Retina (tissue), 1 donor: ENCODE measurements around the gene KPNA4.
"Not testable (repeated sequence)": the region's sequence is repeated elsewhere in the genome, so short reads cannot be mapped to it uniquely, and the experiment has no call there.

Experiments used
- DNase-seq: peaks from one replicate; pipeline ENCODE4 v3.0.0-alpha.2; 2016

The KPNA4 gene

GRCh38 chr3:160482796-160483195, 82.6 kb downstream of the KPNA4 start:
- DNase-seq, result no peak

GRCh38 chr3:160481856-160482255, 83.5 kb downstream of the KPNA4 start:
- no peak for DNase-seq

GRCh38 chr3:160480931-160481330, 84.4 kb downstream of the KPNA4 start:
- no peak for DNase-seq

- DNase-seq, result no peak
Measured at GRCh38 chr3:160479376-160479775, 86.0 kb downstream of the KPNA4 start.

GRCh38 chr3:160478338-160478737, 87.0 kb downstream of the KPNA4 start:
- DNase-seq, result no peak

- DNase-seq, result peak; percentile 44
Measured at GRCh38 chr3:160477750-160478149, 87.6 kb downstream of the KPNA4 start.

- DNase-seq, result no peak
Measured at GRCh38 chr3:160475884-160476283, 89.5 kb downstream of the KPNA4 start.

- no peak for DNase-seq
Measured at GRCh38 chr3:160475153-160475552, 90.2 kb downstream of the KPNA4 start.

GRCh38 chr3:160474416-160474838, 90.9 kb downstream of the KPNA4 start:
- no peak for DNase-seq

- DNase-seq, result no peak
Measured at GRCh38 chr3:160473978-160474377, 91.4 kb downstream of the KPNA4 start.

GRCh38 chr3:160473221-160473620, 92.2 kb downstream of the KPNA4 start:
- no peak for DNase-seq

GRCh38 chr3:160472344-160472743, 93.0 kb downstream of the KPNA4 start:
- DNase-seq, result no peak

GRCh38 chr3:160471892-160472291, 93.5 kb downstream of the KPNA4 start:
- DNase-seq, result no peak

GRCh38 chr3:160470181-160470580, 95.2 kb downstream of the KPNA4 start:
- no peak for DNase-seq

- DNase-seq, result no peak
Measured at GRCh38 chr3:160464971-160465370, 100.4 kb downstream of the KPNA4 start.

GRCh38 chr3:160464321-160464720, 101.0 kb downstream of the KPNA4 start:
- no peak for DNase-seq

- no peak for DNase-seq
Measured at GRCh38 chr3:160460033-160460432, 105.3 kb downstream of the KPNA4 start.

GRCh38 chr3:160459450-160459970, 105.9 kb downstream of the KPNA4 start:
- DNase-seq, result no peak

GRCh38 chr3:160458151-160458550, 107.2 kb downstream of the KPNA4 start:
- DNase-seq, result no peak

- DNase-seq, result no peak
Measured at GRCh38 chr3:160455846-160456245, 109.5 kb downstream of the KPNA4 start.

- no peak for DNase-seq
Measured at GRCh38 chr3:160454995-160455394, 110.4 kb downstream of the KPNA4 start.

- not testable (repeated sequence) for DNase-seq
Measured at GRCh38 chr3:160452251-160452650, 113.1 kb downstream of the KPNA4 start.

- DNase-seq, result no peak
Measured at GRCh38 chr3:160451602-160452001, 113.8 kb downstream of the KPNA4 start.

- DNase-seq, result no peak
Measured at GRCh38 chr3:160450846-160451245, 114.5 kb downstream of the KPNA4 start.
